Prostate gland (tissue), 2 donors: ENCODE results near the gene ZNRF4. TPM values are rescaled to one million over a fixed set of nuclear protein-coding genes. Genes with fewer than 3 reads are reported as not detected.

Experiments used
- DNase-seq: peaks from one replicate; pipeline ENCODE4 v3.0.0-alpha.2; 2019; ENCODE audit warnings: low spot score
- H3K27ac ChIP-seq, 2 donors: fragments of 200-600 bp; sonication (generic); 2 replicates each; pipeline ENCODE4 v1.5.1; 2017 to 2019
- H3K27me3 ChIP-seq: fragments of 200-600 bp; sonication (generic); replicated peaks from 2 replicates; pipeline ENCODE4 v1.5.1; 2019; ENCODE audit not compliant: insufficient read depth
- H3K36me3 ChIP-seq, 2 donors: fragments of 200-600 bp; sonication (generic); 1 replicate in 1 of 2; 2 replicates in 1 of 2; pipeline versions ENCODE4 v1.5.1 to v1.8.1; 2017 to 2019
- H3K4me1 ChIP-seq: fragments of 200-600 bp; sonication (generic); replicated peaks from 2 replicates; pipeline ENCODE4 v1.5.1; 2019
- H3K4me3 ChIP-seq, 2 donors: fragments of 200-600 bp; sonication (generic); 2 replicates each; pipeline ENCODE4 v1.5.1; 2017 to 2019
- H3K9me3 ChIP-seq: fragments of 200-600 bp; sonication (generic); 2 replicates; pipeline ENCODE4 v1.5.1; 2017
- POLR2A ChIP-seq: fragments of 450-650 bp; IDR thresholded peaks from one replicate; pipeline ENCODE4 v1.6.1; 2016; ENCODE audit warnings: antibody characterized with exemption, mild to moderate bottlenecking
- POLR2AphosphoS5 ChIP-seq: sonication (generic); formaldehyde crosslinking; IDR thresholded peaks from one replicate; pipeline ENCODE4 v1.6.1; 2017; ENCODE audit warnings: antibody characterized with exemption
- WGBS: methylation state at CpG from one replicate; pipeline ENCODE4 v1.1.5; 2018; 5-methylcytosine and 5-hydroxymethylcytosine counted together
- intact Hi-C: fragments of 100-400 bp; cut with DNase I; formaldehyde crosslinking; loops from one replicate; pipeline ENCODE4 v1.14.2; 2022
- total RNA-seq, 2 donors: library from RNA; depleted of rRNA; stranded (reverse); fragments of >200 nt; gene quantifications; one replicate each; pipeline ENCODE4 v1.1.0, GENCODE V29; 2016
- TF ChIP-seq, protein P1 (sequence below), 4 experiments: fragments of 200-600 bp in 2 of 4; fragments of 450-650 bp in 2 of 4; sonication (generic) in 2 of 4; IDR thresholded peaks; 1 replicate in 3 of 4; 2 replicates in 1 of 4; pipeline ENCODE4 v1.5.1; 2016 to 2019; ENCODE audit warnings: antibody characterized with exemption in 4 of 4, mild to moderate bottlenecking in 2 of 4, moderate library complexity in 2 of 4

ZNRF4 gene
- total RNA-seq, 2 donors from 2014 or later: 13.2 TPM; not detected in 1

DNA sequence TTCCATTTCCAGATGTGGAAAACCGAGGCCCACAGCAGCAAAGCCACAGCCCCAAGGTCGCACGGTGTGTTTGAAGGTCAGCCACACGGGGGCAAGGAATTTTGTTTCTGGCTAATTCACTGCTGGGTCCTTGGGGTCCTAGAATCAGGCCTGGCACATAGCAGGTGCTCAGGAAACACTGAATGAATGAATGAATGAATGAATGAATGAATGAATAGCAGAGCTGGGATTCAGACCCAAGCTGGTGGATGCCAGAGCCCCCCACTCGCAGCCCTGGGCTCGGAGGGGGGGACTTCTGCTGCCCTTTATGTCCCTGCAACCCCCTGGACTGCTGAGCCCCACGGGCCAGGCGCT, 37.0 kb downstream of the ZNRF4 start:
- no peak overlapping the region for H3K4me3 ChIP-seq
- no peaks in the 10 kb centered on the region for H3K36me3 ChIP-seq
- no peaks in the 10 kb centered on the region for H3K9me3 ChIP-seq
- H3K4me1 ChIP-seq: no peaks in the 10 kb centered on the region
- no peak for TF ChIP-seq POLR2A
- no peak for TF ChIP-seq POLR2AphosphoS5
- peaks cover 22% of the 10 kb centered on the region for H3K27me3 ChIP-seq
- H3K27ac ChIP-seq: no peak overlapping the region
- intact Hi-C loops: no loop called here
- 51% methylated on average over 8 of the region's 8 CpGs for WGBS
- no peak for DNase-seq

DNA sequence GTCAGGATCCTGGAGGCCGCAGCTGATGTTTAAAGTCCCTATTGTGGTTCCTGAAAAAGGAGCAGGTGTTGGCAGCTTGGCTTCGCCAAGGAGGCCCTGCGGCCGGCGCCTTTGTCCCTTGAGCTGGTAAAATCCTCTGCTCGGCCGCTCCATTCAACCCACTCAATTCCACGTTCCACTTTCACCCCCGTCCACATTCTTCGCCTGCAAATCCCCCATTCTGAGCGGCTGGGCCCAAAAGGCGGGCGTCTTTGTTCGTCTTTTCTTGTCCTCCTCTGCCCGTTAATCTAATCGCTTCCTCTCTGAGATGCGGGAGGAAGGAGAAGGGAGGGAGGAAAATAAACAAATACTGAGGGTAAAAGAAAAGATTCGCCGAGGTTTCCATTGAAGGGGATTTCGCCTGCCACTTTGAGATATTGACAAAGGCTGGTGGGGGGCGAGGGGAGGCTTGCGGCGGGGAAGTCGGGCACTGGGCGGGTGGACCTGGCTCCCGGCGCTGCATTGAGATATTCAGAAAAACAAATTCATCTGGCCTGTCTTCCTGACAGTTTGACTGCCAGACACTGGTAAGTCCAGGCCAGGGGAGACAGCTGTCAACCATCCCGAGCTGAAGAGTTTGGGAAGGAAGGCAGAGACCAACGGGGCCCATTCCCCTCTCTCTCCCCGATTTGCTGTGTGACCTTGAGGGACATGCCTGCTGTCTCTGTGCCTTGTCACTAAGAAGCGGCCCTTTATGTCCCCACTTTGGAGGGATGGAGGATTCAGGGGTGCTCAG, 37.6 kb downstream of the ZNRF4 start:
- DNase-seq: no peak
- WGBS: 27% methylated on average over 31 of the region's 31 CpGs
- Histone ChIP-seq H3K27ac (no peak overlapping the region), H3K4me3 (no peak overlapping the region), H3K9me3 (no peaks in the 10 kb centered on the region), H3K4me1 (no peaks in the 10 kb centered on the region), H3K27me3 (peaks cover 22% of the 10 kb centered on the region), H3K36me3 (no peaks in the 10 kb centered on the region)
- intact Hi-C loops: no loop called here
- TF ChIP-seq POLR2A (no peak), POLR2AphosphoS5 (no peak)
- TF ChIP-seq, protein P1, sequence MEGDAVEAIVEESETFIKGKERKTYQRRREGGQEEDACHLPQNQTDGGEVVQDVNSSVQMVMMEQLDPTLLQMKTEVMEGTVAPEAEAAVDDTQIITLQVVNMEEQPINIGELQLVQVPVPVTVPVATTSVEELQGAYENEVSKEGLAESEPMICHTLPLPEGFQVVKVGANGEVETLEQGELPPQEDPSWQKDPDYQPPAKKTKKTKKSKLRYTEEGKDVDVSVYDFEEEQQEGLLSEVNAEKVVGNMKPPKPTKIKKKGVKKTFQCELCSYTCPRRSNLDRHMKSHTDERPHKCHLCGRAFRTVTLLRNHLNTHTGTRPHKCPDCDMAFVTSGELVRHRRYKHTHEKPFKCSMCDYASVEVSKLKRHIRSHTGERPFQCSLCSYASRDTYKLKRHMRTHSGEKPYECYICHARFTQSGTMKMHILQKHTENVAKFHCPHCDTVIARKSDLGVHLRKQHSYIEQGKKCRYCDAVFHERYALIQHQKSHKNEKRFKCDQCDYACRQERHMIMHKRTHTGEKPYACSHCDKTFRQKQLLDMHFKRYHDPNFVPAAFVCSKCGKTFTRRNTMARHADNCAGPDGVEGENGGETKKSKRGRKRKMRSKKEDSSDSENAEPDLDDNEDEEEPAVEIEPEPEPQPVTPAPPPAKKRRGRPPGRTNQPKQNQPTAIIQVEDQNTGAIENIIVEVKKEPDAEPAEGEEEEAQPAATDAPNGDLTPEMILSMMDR (IDR thresholded peaks at IDR 0.05): no peak

DNA sequence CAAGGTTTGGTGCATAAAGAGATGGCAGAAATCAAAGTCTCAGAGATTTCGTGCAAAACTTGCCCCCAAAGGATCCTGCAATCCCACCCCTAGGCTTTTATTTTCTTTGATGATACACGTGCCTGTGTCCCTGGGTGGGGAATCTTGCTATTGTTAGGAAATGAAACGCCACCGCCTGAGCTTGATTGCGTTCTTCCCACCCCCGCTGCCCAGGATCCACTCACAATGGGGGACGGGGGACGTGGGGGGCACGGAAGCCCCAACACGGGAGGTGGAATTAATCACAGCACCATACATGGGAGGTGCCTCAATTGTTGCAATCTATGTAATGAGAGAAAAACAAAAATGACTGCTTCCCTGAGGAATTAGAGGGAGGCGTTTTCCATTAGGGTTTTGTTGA, 39.6 kb downstream of the ZNRF4 start:
- 42% methylated on average over 11 of the region's 11 CpGs for WGBS
- Histone ChIP-seq H3K4me3 (no peak overlapping the region), H3K36me3 (no peaks in the 10 kb centered on the region), H3K27me3 (peaks cover 18% of the 10 kb centered on the region), H3K27ac (no peak overlapping the region), H3K9me3 (no peaks in the 10 kb centered on the region), H3K4me1 (no peaks in the 10 kb centered on the region)
- no peak for DNase-seq
- TF ChIP-seq, protein P1 (IDR thresholded peaks at IDR 0.05): no peak
- TF ChIP-seq POLR2AphosphoS5 (no peak), POLR2A (no peak)
- intact Hi-C loops: no loop called here

DNA sequence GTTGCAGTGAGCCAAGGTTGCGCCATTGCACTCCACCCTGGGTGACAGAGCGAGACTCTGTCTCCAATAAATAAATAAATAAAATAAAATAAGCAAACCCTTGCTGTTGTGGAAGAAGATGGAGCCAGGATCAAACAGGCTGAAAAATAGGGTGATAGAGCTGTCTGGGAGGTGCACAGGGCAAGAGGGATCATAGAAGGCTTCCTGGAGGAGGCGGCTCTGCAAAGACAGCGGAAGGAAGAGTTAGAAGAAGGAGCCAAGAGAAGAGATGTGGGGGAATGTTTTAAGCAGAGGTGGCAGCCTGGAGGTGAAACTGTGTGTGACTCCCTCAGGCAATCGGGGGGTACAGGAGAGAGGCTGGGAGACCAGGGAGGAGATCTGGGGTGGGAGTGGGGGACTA, 40.6 kb downstream of the ZNRF4 start:
- 83% methylated on average over 5 of the region's 5 CpGs for WGBS
- Histone ChIP-seq H3K27ac (no peak overlapping the region), H3K36me3 (no peaks in the 10 kb centered on the region), H3K4me1 (no peaks in the 10 kb centered on the region), H3K27me3 (peaks cover 13% of the 10 kb centered on the region), H3K9me3 (no peaks in the 10 kb centered on the region), H3K4me3 (no peak overlapping the region)
- intact Hi-C loops: no loop called here
- TF ChIP-seq POLR2A: no peak
- no peak for TF ChIP-seq POLR2AphosphoS5
- no peak for DNase-seq

DNA sequence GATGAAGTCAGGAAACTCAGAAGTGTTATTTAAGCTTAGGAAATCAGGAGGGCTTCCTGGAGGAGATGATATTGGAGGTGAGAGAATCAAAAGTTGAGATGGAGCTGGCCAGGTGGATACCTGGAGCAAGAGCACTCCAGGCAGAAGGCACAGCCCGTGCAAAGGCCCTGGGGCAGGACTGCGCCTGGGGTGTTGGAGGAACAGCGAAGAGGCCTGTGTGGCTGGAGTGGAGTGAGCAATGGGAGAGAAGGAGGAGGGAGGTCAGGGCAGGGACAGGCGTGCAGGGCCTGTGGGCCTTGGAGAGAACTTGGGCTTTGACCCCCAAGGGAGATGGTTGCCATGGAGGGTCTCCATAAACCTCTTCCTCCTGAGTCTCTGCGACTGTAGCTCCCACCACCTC, 42.1 kb downstream of the ZNRF4 start:
- TF ChIP-seq POLR2AphosphoS5: no peak
- TF ChIP-seq, protein P1 (IDR thresholded peaks at IDR 0.05): no peak
- no peak for TF ChIP-seq POLR2A
- WGBS: 78% methylated on average over 5 of the region's 5 CpGs
- peaks cover 4% of the 10 kb centered on the region for H3K27me3 ChIP-seq

More for the DNA sequence above, 42.1 kb downstream of the ZNRF4 start:
- Histone ChIP-seq H3K9me3 (no peaks in the 10 kb centered on the region), H3K27ac (no peak overlapping the region), H3K4me1 (no peaks in the 10 kb centered on the region), H3K4me3 (no peak overlapping the region), H3K36me3 (no peaks in the 10 kb centered on the region)
- intact Hi-C loops: no loop called here
- no peak for DNase-seq
